ENCODE results near the gene NRN1L.
"Not testable (repeated sequence)": the region's sequence is repeated elsewhere in the genome, so short reads cannot be mapped to it uniquely, and the experiment has no call there.

The NRN1L gene

DNA sequence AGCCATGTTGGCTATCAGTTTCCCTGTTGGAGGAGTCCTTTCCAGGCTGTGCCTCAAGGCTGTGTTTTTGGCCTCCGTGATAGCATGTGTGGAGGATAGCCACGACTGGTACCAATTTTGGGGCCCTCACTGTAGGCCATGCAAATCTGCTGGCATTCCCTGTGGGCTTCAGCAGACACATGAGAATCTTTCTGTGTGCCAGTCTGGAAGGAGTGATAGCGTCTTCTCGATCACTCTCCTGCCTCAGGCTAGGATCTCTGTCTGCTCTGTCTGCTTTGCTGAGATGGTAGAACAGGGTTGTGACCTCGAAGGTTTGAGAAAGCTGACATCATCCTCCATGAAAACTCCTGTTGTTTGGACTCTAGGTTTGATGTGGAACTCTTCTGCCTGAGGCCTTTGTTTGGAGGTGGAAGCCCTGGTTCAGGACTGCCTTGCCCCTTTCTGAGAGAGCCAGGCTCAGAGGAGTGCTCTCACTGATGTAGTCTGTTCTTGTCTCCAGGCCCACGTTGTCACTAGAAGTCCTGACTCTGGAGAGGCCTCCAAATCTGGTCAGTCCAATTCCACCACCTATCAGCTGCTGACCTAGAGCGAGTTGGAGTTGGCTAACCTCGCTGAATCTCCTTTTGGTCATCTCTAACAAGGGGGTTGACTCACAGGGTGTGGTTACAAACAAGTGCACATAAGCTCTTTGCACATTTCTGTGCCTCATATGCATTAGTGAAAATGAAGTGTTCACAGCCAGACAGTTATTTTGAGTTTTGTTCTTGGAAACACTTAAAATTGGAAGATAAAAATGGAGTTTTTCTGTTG lies 23.9 kb upstream of the NRN1L start:
- DNase-seq (ENCODE audit: low spot score), result no peak

DNA sequence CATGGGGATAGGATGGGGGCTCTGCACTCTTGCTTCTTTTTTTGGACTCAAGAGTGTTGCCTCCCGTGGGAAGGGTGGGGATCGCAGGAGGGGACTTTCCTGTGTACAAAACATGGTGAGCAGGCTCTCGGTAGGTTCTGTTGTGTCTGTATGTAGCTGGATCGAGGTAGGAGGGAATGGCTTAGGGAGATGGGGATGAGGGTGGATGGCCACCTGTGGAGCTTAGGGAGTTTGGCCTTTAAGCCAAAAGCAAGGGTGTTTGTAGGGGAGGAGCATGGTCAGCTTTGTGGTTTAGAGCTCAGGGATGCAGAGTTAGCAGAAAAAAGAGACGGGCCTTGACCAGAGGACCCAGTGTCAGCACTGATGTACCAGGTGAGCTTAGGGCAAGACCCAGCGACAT lies 22.8 kb upstream of the NRN1L start:
- no peak for DNase-seq (ENCODE audit: low spot score)

DNA sequence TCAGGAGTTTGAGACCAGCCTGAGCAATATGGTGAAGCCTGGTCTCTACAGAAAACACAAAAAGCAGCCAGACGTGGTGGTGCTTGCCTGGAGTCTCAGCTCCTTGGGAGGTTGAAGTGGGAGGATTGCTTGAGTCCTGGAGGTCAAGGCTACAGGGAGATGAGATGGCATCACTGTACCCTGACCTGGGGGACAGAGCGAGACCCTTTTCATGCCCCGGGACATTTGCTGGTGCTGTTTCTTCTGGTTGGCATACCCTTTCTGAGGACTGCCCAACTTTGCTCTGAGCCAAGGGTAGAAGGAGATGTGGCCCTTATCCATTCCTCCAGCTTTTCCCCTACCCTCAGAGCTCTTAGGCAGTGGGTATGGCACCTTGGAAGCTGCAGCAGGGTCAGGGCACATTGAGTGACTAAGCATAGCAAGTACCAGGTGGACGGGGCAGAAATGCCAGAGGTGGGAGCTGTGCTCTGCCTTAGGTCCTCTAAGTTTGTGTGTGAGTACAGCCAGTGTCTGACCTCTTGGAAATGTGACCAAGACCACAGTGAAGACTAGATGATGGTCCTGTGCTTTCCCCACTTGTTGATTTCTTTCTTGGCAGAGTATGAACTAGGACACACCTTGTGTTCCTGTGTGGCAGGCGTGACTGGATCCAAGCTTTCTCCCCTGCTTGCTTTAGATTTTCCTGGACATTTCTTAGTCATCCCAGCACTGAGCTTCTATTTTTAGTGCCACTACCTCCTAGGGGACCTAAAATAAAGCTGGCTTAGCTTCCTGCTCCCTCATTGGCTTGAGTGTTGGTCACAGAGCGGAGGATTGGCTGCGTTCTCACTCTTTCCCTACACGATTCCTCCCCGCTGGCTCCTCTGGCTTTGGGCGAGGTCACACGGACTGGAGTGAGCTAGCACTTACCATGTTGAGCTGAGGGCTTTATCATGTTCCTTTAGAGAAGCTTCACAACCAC lies 21.8 kb upstream of the NRN1L start:
- no peak for DNase-seq (ENCODE audit: low spot score)

DNA sequence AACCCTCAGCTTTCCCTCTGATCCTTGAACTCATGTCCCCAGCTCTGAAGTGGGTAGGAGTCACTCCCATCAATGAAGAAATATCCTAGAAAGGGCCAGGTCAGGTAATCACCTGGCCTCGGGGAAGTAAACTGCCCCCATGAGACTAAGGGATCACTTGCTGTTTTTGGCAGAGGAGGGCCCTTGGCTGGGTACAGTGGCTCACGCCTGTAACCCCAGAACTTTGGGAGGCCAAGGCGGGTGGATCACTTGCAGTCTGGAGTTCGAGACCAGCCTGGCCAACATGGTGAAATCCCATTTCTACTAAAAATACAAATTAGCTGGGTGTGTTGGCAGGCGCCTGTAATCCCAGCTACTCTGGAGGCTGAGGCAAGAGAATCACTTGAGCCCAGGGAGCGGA lies 20.6 kb upstream of the NRN1L start:
- not testable (repeated sequence) for DNase-seq (ENCODE audit: low spot score)

DNA sequence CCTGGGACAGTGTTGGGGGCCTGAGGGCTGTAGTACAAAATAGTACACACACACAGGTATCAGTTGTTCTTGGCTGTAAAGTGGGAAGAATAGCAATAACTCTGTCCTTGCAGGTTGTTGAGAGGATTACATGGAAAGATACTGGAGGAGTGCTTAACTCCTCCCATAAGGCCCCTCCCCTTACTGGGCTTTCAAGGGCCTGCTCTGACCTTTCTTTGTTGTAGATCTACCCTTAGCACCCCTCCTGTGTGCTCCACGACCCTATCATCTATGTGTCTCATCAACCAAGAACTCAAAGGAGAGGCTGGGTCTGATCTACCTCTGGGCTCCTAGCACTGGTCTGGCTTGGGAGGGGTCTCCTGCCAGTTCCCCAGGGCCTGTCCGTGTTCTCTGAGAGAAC lies 20.1 kb upstream of the NRN1L start:
- no peak for DNase-seq (ENCODE audit: low spot score)

DNA sequence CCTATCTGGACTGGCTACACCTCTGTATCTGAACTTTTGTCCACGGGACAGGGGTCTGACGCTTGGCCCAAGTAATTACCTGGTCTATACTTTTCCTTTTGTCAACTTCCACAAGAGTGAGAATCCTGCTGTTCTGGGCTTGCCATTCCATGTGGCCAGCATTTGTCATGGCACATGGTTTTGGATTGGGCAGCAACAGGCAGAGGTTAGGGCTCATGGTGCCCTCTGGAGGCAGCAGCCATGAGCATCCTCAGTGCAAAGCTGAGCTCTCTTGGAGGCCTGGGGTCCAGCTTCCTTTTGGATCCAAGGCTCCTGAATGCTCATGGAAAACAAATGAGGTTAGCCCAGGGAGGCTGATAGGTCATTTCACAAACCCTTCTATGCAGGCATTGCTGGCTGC lies 19.4 kb upstream of the NRN1L start:
- DNase-seq (ENCODE audit: low spot score), result peak; percentile 36

DNA sequence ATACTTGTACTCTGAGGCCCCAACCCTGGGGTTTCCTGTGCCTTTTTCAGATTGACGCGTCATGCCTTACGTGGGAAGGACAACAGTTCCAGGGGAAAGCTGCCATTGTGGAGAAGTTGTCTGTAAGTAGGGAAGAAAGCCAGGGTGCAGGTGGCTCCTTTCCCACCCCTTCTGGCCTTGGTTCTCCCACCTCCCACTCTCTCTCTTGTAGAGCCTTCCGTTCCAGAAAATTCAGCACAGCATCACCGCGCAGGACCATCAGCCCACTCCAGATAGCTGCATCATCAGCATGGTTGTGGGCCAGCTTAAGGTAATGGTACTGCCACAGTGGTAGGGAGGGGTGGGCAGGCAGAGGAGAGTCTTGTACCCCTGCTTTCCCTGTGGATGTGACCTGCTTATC lies 16.4 kb upstream of the NRN1L start:
- no peak for DNase-seq (ENCODE audit: low spot score)

DNA sequence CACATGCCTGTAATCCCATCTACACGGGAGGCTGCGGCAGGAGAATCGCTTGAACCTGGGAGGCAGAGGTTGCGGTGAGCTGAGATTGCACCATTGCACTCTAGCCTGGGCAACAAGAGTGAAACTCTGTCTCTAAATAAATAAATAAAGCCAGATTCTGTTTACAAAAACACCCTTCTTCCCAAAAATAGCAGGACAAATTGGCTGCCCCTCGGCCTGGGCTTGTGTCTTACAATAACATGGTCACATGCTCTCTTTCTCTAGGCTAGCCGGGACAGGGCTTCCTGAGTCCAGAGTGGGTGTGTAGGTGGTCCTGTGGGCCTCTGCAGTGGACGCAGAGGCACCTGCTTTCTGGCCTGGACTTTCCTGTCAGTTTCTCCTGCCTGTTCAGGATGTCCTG lies 15.0 kb upstream of the NRN1L start:
- DNase-seq (ENCODE audit: low spot score), result no peak

DNA sequence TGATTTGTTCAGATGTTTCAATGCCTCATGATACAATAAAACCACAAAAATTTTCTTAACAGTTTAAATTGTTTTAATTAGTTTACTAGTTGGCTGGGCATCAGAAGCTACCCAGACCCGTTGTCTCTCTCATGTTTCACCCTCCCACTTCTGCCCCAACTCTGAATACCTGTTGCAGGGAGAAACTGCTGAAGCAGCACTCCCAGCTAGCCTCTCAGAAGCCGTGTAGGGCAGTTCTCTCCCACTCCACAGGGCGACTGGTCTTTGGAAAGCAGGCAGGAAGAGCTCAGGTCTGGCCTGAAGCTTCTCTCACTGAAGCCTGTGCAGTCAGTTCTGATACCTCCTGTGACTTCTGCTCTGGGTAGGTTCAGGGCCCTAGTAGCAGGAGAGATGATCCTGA lies 13.4 kb upstream of the NRN1L start:
- DNase-seq (ENCODE audit: low spot score), result no peak

DNA sequence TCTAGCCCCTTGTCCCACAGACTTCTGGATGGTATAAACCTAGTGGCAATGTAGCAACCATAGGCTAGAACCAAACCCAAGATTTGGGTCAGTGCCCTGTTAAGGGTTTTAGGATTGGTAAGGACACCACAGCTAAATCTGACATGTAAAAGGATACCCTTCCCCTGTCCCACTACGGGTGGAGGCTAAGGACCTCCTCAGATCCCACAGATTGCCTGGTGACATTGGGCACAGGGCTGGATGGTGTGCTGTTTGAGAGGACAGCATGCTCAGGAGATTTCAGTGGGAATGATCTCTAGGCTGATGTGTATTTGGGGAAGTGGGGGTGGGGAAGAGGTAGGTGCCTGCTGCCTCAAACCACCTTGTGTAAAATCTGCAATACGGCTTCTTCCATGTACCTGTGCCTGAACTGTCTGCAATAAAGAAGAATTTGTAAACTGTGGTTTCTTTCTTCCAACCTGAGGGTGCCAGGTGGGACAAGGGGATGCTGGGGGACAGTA lies 12.5 kb upstream of the NRN1L start:
- no peak for DNase-seq (ENCODE audit: low spot score)

DNA sequence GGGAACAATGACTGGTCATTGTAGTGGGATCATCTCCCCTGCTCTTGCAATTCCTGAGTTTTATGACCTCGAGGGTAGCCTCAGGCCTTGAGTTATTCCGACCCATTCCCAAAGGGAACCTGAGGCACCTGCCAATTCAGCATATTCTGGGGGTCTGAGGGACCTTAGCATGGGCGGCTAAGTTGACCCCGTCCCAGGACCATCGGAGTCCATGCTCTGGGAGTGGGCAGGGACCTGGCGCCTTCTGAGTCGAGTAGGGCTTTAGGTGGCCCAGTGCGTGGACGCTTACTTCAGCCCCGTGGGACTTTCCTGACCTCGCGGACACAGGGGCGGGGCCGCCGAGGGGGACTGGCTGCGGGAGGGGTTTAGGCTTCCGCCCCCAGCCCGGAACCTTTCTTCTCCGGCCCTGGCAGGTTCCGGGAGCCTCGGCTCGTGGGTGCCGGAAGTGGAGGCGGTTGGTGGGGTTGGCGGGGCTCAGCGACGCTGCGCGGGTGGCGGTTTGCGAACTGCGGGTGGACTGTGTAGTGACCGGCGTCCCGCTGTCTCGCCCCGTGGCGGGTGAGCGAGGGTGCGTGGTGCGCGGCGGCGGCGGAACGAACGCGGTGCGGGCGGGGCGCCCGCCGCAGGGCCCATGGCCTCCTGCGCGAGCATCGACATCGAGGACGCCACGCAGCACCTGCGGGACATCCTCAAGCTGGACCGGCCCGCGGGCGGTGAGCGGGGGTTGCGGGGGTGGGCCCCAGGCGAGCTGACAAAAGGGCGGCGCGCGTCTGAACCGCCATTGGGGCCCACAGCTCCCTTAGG lies 11.9 kb upstream of the NRN1L start, which contains the start of gene EDC4:
Gene EDC4 (plus strand): TSS at position 422 of the 804 bp plus-strand sequence. CDS start 210 bp downstream, at position 632.
- DNase-seq (ENCODE audit: low spot score), result peak; percentile 83

DNA sequence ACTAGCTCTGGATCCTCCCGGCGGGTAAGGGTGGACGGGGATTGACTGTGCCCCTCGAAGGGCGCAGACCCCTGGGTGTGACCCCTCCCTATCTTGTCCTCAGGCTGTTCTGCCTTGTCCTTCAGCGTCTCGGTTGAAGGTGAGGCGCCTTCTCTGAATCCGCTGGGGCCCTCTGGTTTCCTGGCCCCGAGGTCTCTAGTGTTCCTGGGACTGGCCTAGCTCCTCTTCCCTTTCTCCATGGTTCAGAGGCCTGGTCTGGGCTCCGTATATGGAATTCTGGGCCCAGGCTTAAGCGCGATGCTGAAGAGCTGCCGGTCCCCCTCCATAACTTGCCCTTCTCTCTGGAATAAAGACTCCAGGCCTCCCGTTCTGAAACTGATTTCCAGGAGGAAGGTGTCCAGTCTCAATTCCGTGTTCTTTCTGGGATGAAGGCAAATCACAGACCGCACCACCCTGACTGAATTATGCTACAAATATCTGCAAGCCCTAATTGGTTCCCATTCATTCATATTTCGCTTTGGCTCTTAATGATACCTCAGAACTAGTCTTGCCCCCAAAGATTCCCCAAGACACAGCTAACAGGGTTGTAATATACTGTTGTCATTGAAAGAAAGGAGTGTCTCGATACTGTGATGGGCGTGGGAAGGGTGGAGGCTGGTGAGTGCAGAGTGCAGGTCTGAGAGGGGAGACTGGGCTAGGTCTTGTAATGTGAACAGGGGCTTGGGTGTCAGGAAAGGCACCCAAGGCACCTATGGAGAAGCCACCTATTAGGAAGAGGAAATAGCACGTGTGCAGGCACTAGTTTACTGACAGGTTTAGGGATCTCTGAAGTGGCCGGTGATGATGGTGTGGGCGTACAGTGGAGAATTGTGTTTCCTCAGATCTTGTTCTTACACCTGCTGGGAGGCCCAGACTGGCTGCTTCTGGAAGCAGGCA lies 11.0 kb upstream of the NRN1L start:
- DNase-seq (ENCODE audit: low spot score), result no peak

DNA sequence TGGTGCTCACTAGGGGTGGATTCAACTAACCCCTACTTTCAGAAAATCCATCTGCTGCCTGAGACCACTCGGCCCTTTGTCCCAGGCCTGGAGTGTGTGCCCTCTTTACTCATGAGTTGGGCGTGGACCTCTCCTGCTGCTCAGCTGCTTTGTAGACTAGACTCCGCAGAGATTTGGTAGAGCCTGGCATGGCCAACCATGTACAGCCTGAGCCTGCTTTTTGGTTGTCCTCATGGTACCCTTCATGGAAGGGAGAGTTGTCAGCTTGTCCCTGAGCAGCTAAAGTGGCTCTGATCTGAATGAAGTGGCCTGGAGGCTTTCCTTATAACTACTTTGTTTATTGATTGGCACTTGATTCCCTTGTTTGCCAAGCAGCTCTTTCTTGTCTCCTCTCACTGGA lies 10.3 kb upstream of the NRN1L start:
- DNase-seq (ENCODE audit: low spot score), result no peak

DNA sequence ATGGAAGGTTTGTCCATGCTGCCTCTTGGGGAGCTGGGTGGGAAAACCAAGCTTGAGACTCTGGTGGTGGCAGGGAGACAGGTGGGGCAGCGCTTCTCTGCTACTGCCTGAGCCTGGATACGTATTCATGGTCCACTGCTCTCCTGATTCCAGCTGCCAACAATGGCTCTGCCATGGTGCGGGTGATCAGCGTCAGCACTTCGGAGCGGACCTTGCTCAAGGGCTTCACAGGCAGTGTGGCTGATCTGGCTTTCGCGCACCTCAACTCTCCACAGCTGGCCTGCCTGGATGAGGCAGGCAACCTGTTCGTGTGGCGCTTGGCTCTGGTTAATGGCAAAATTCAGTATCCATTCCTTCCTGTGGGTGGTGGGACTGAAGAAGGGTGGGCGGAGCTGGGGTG lies 7.6 kb upstream of the NRN1L start:
- DNase-seq (ENCODE audit: low spot score), result no peak

DNA sequence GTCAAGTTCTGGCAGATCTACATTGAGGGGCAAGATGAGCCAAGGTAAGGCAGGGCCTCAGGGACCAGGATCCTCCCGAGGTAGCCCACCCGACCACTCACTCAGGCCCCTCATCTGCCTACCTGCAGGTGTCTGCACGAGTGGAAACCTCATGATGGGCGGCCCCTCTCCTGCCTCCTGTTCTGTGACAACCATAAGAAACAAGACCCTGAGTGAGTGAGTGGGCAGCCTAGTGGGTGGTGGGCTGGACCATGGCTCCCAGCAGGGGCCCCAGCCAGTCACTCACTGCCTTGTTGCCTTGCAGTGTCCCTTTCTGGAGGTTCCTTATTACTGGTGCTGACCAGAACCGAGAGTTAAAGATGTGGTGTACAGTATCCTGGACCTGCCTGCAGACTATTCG lies 6.5 kb upstream of the NRN1L start:
- DNase-seq (ENCODE audit: low spot score), result no peak

DNA sequence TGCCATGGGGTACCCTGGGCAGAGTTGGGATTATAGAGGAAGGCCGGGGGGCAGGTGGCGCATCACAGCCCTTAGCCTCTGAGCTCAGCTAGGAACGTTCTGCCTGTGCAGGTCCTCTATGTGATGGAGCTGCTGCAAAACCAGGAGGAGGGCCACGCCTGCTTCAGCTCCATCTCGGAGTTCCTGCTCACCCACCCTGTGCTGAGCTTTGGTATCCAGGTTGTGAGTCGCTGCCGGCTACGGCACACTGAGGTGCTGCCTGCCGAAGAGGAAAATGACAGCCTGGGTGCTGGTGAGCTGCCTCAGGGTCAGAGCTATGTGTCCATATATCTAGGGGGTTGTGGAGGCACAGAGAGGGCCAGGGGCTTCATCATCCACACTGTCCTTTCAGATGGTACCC lies 5.8 kb upstream of the NRN1L start:
- DNase-seq (ENCODE audit: low spot score), result no peak

DNA sequence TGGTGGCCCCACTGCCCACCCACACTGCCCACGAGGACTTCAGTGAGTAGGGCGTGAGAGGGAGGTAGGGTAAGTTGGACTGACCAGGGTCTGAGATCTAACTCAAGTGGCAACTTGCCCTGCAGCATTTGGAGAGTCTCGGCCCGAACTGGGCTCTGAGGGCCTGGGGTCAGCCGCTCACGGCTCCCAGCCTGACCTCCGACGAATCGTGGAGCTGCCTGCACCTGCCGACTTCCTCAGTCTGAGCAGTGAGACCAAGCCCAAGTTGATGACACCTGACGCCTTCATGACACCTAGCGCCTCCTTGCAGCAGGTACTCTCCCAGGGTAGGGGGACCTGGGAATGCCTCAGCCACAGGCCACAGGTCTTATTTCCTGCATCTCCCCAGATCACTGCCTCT lies 5.2 kb upstream of the NRN1L start:
- no peak for DNase-seq (ENCODE audit: low spot score)

DNA sequence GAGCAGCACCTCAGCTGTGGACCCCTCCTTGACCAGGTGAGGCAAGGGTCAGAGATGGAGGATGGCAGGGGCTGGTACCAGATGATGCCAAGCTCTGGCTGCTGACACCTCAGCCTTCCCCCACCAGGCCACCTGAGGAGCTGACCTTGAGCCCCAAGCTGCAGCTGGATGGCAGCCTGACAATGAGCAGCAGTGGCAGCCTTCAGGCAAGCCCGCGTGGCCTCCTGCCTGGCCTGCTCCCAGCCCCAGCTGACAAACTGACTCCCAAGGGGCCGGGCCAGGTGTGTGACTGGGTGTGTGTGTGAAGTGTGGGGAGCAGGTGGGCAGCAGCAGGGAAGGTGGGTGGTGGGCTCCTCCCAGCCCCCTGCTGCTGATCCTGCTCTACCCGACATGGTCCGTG lies 4.7 kb upstream of the NRN1L start:
- no peak for DNase-seq (ENCODE audit: low spot score)

DNA sequence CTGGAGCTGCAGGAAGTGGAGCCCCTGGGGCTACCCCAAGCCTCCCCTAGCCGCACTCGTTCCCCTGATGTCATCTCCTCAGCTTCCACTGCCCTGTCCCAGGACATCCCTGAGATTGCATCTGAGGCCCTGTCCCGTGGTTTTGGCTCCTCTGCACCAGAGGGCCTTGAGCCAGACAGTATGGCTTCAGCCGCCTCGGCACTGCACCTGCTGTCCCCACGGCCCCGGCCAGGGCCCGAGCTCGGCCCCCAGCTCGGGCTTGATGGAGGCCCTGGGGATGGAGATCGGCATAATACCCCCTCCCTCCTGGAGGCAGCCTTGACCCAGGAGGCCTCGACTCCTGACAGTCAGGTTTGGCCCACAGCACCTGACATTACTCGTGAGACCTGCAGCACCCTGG lies 4.1 kb upstream of the NRN1L start:
- no peak for DNase-seq (ENCODE audit: low spot score)

DNA sequence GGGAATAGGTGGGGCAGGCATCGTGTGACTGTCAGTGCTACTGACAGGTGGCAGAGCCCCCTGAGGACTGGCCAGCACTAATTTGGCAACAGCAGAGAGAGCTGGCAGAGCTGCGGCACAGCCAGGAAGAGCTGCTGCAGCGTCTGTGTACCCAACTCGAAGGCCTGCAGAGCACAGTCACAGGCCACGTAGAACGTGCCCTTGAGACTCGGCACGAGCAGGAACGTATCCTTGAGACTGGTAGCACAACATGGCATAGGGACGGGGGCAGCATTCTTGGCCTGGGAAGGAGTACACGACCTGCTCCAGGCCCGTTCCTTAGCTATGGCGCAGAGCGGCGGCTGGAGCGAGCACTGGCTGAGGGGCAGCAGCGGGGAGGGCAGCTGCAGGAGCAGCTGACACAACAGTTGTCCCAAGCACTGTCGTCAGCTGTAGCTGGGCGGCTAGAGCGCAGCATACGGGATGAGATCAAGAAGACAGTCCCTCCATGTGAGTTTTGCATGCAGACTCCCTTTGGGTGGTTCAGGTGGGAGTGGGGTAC lies 3.0 kb upstream of the NRN1L start:
- DNase-seq (ENCODE audit: low spot score), result no peak
